SU-DHL-6 (cell line): ENCODE data around the gene ATXN8OS.

Experiments used
- H2AFZ ChIP-seq: fragments of 200-600 bp; sonication (generic); 2 replicates; pipeline ENCODE4 v1.6.1; 2014; ENCODE audit warnings: low read depth, mild to moderate bottlenecking, moderate library complexity, mixed read lengths, antibody characterized with exemption, low read length; ENCODE audit not compliant: severe bottlenecking
- H3F3A ChIP-seq: fragments of 200-600 bp; shearing (Covaris generic); 2 replicates; pipeline ENCODE4 v1.6.0; 2016; ENCODE audit warnings: antibody characterized with exemption, mild to moderate bottlenecking; ENCODE audit not compliant: insufficient read depth
- H3K27ac ChIP-seq: fragments of 200-600 bp; sonication (generic); 2 replicates; pipeline ENCODE4 v1.5.1; 2016; ENCODE audit warnings: low read depth, mild to moderate bottlenecking, low read length, moderate library complexity, mixed read lengths
- H3K27me3 ChIP-seq: fragments of 200-600 bp; sonication (generic), shearing (Covaris generic); 2 replicates; pipeline ENCODE4 v1.6.0; 2014; ENCODE audit warnings: mild to moderate bottlenecking, low read length
- H3K36me3 ChIP-seq: fragments of 200-600 bp; sonication (generic); 2 replicates; pipeline ENCODE4 v1.6.1; 2014; ENCODE audit warnings: mild to moderate bottlenecking, low read length, mixed read lengths
- H3K4me2 ChIP-seq: fragments of 300-600, 200-600 bp; shearing (Covaris generic), sonication (generic); 2 replicates; pipeline ENCODE4 v1.6.0; 2014; ENCODE audit warnings: low read length, low read depth, mild to moderate bottlenecking; ENCODE audit not compliant: poor library complexity, severe bottlenecking
- H3K4me3 ChIP-seq: fragments of 200-600 bp; sonication (generic); 2 replicates; pipeline ENCODE4 v1.5.1; 2014; ENCODE audit warnings: antibody characterized with exemption, low read length, mild to moderate bottlenecking, mixed read lengths; ENCODE audit not compliant: insufficient read depth, poor library complexity, severe bottlenecking
- H3K79me2 ChIP-seq: fragments of 200-600 bp; sonication (generic); 2 replicates; pipeline ENCODE4 v1.6.1; 2014; ENCODE audit warnings: mild to moderate bottlenecking, low read length, moderate library complexity; ENCODE audit not compliant: insufficient read depth
- H3K9ac ChIP-seq: fragments of 200-600 bp; sonication (generic); 2 replicates; pipeline ENCODE4 v1.7.0; 2014; ENCODE audit warnings: mild to moderate bottlenecking, low read length
- H3K9me2 ChIP-seq: fragments of 200-600 bp; sonication (generic); replicated peaks from 2 replicates; pipeline ENCODE4 v1.6.1; 2014; ENCODE audit warnings: low read length; ENCODE audit not compliant: insufficient read depth
- H3K9me3 ChIP-seq: fragments of 200-600 bp; sonication (generic); 2 replicates; pipeline ENCODE4 v1.6.1; 2014; ENCODE audit warnings: low read length, mixed read lengths; ENCODE audit not compliant: insufficient read depth
- H4K20me1 ChIP-seq: fragments of 200-600 bp; sonication (generic); 2 replicates; pipeline ENCODE4 v1.6.1; 2014; ENCODE audit warnings: low read depth, mild to moderate bottlenecking, antibody characterized with exemption, low read length, moderate library complexity, mixed read lengths
- CTCF ChIP-seq: fragments of 200-600 bp; sonication (generic); IDR thresholded peaks from one replicate; pipeline ENCODE4 v1.5.1; 2017; ENCODE audit warnings: antibody characterized with exemption, mild to moderate bottlenecking, low read length, moderate library complexity; ENCODE audit not compliant: insufficient read depth, poor library complexity, severe bottlenecking
- EZH2phosphoT487 ChIP-seq: fragments of 200-600 bp; sonication (generic), shearing (Covaris generic); conservative IDR thresholded peaks from 2 replicates; pipeline ENCODE4 v1.6.1; 2018; ENCODE audit warnings: mild to moderate bottlenecking, antibody characterized with exemption, low read length, moderate library complexity, mixed read lengths

Gene ATXN8OS

DNA sequence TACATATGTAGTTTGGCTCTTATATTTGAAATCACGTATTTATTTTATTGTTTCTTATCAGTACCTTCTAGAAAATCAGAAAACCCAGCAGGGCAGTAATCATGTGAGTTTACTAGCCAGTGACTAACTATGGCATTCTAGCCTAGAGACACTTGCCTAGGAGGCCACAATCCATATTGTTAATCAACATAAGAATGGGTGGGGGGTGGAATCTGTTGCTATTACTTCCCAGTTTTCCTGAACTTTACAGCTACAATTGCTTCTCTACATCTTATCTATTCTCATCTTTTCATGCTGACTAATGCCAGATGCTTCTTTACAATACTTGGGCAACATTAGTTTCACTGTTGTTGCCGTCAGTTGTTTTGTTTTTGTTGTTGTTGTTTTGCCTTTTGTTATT lies 18.7 kb upstream of the ATXN8OS start:
- H3K4me2 ChIP-seq, result no peak overlapping the region
- no peaks in the 10 kb centered on the region for H3K36me3 ChIP-seq
- no peak overlapping the region for H3K4me3 ChIP-seq
- H3K79me2 ChIP-seq, result no peaks in the 10 kb centered on the region
- TF ChIP-seq EZH2phosphoT487 (no peak), CTCF (no peak)
- no peaks in the 10 kb centered on the region for H3K27me3 ChIP-seq
- H3K9me2 ChIP-seq, result no peaks in the 10 kb centered on the region
- H3K9ac ChIP-seq, result no peak overlapping the region
- H4K20me1 ChIP-seq, result no peaks in the 10 kb centered on the region
- no peak overlapping the region for H2AFZ ChIP-seq
- no peaks in the 10 kb centered on the region for H3K9me3 ChIP-seq
- no peak overlapping the region for H3K27ac ChIP-seq
- H3F3A ChIP-seq, result no peaks in the 10 kb centered on the region

GRCh38 chr13:70090036-70090723 lies 17.4 kb upstream of the ATXN8OS start:
- H3K4me2 ChIP-seq, result no peak overlapping the region
- no peaks in the 10 kb centered on the region for H3K36me3 ChIP-seq
- H2AFZ ChIP-seq, result no peak overlapping the region
- no peaks in the 10 kb centered on the region for H3F3A ChIP-seq
- H3K27ac ChIP-seq, result no peak overlapping the region
- no peaks in the 10 kb centered on the region for H3K9me2 ChIP-seq
- no peaks in the 10 kb centered on the region for H3K27me3 ChIP-seq
- H3K4me3 ChIP-seq, result no peak overlapping the region
- no peaks in the 10 kb centered on the region for H3K9me3 ChIP-seq
- no peaks in the 10 kb centered on the region for H3K79me2 ChIP-seq
- no peak for TF ChIP-seq CTCF
- no peak for TF ChIP-seq EZH2phosphoT487
- H4K20me1 ChIP-seq, result no peaks in the 10 kb centered on the region
- no peak overlapping the region for H3K9ac ChIP-seq

DNA sequence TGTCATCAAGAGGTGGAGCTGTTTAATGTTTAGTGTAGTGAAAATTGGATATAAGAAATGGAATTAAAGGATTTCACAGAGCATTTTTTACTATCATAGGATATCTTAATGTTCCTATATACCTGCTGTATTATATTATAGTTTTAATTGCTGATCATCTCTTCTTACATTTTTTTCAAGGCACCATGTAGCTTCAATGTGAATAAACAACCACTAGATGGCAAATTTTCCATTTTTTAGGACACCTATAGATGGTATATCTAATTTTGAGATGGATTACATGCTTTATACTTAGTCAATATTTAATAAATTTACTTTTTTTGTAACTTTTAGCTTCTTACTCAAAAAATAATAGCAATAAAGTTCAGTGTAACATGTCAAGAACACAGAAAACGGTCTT lies 9.0 kb upstream of the ATXN8OS start:
- no peaks in the 10 kb centered on the region for H3K9me3 ChIP-seq
- no peak overlapping the region for H3K4me3 ChIP-seq
- H3F3A ChIP-seq, result no peaks in the 10 kb centered on the region
- H3K36me3 ChIP-seq, result no peaks in the 10 kb centered on the region
- no peaks in the 10 kb centered on the region for H3K9me2 ChIP-seq
- peak overlapping the region; percentile 74 for H2AFZ ChIP-seq
- H3K27me3 ChIP-seq, result no peaks in the 10 kb centered on the region
- TF ChIP-seq CTCF, result peak; percentile 38
- no peak for TF ChIP-seq EZH2phosphoT487
- H3K79me2 ChIP-seq, result no peaks in the 10 kb centered on the region
- H3K4me2 ChIP-seq, result no peak overlapping the region
- H3K9ac ChIP-seq, result no peak overlapping the region
- H3K27ac ChIP-seq, result no peak overlapping the region
- H4K20me1 ChIP-seq, result no peaks in the 10 kb centered on the region
